NT2/D1 (cell line): Measurements from ENCODE around the gene HAUS1.
"Not testable (repeated sequence)": the region's sequence is repeated elsewhere in the genome, so short reads cannot be mapped to it uniquely, and the experiment has no call there.

Source experiments
- DNase-seq: peaks from one replicate; pipeline ENCODE4 v3.0.0-alpha.2; 2011; ENCODE audit warnings: low read depth, low spot score
- H3K27me3 ChIP-seq: 2 replicates; pipeline ENCODE4 v1.6.0; 2011; ENCODE audit warnings: mild to moderate bottlenecking; ENCODE audit not compliant: insufficient read length, insufficient read depth
- H3K36me3 ChIP-seq: 2 replicates; pipeline ENCODE4 v1.6.1; 2011; ENCODE audit warnings: mild to moderate bottlenecking, low read length, mixed read lengths; ENCODE audit not compliant: insufficient read depth, insufficient read length
- H3K4me1 ChIP-seq: 2 replicates; pipeline ENCODE4 v1.5.1; 2011; ENCODE audit not compliant: insufficient read depth, insufficient read length
- H3K4me3 ChIP-seq: 2 replicates; pipeline ENCODE4 v1.5.1; 2011; ENCODE audit warnings: low read depth; ENCODE audit not compliant: insufficient read length
- H3K9ac ChIP-seq: 2 replicates; pipeline ENCODE4 v1.6.0; 2011; ENCODE audit warnings: low read depth; ENCODE audit not compliant: insufficient read length
- H3K9me3 ChIP-seq: 2 replicates; pipeline ENCODE4 v1.5.1; 2011; ENCODE audit warnings: mild to moderate bottlenecking, low read length; ENCODE audit not compliant: insufficient read depth
- SUZ12 ChIP-seq: IDR thresholded peaks from 2 replicates; pipeline ENCODE4 v1.6.1; 2011; ENCODE audit not compliant: insufficient read length, insufficient read depth; ENCODE audit errors: extremely low read depth
- YY1 ChIP-seq: IDR thresholded peaks from 2 replicates; pipeline ENCODE4 v1.6.1; 2011; ENCODE audit not compliant: insufficient read length, insufficient read depth
- ZNF274 ChIP-seq: IDR thresholded peaks from 2 replicates; pipeline ENCODE4 v1.6.1; 2011; ENCODE audit warnings: mild to moderate bottlenecking, low read depth, low read length

HAUS1 gene

GRCh38 chr18:46072959-46073358 is 31.2 kb upstream of the HAUS1 start:
- Histone ChIP-seq H3K4me1 (no peaks in the 10 kb centered on the region), H3K4me3 (no peak overlapping the region), H3K36me3 (peaks cover 5% of the 10 kb centered on the region), H3K9me3 (no peaks in the 10 kb centered on the region), H3K9ac (no peak overlapping the region), H3K27me3 (peaks cover 27% of the 10 kb centered on the region)
- no peak for DNase-seq
- no peak for TF ChIP-seq SUZ12
- no peak for TF ChIP-seq ZNF274
- TF ChIP-seq YY1, result no peak

GRCh38 chr18:46073474-46074331 is 30.5 kb upstream of the HAUS1 start:
- Histone ChIP-seq H3K9ac (no peak overlapping the region), H3K4me3 (no peak overlapping the region), H3K9me3 (no peaks in the 10 kb centered on the region), H3K36me3 (peaks cover 5% of the 10 kb centered on the region), H3K4me1 (no peaks in the 10 kb centered on the region), H3K27me3 (peaks cover 27% of the 10 kb centered on the region)
- no peak for DNase-seq
- TF ChIP-seq SUZ12 (no peak), ZNF274 (no peak), YY1 (no peak)

- peaks cover 47% of the 10 kb centered on the region for H3K36me3 ChIP-seq
- DNase-seq, result no peak
- no peak overlapping the region for H3K4me3 ChIP-seq
- TF ChIP-seq ZNF274 (no peak), SUZ12 (no peak), YY1 (no peak)
- H3K4me1 ChIP-seq, result no peaks in the 10 kb centered on the region
- H3K9ac ChIP-seq, result no peak overlapping the region
- H3K27me3 ChIP-seq, result no peaks in the 10 kb centered on the region
- no peaks in the 10 kb centered on the region for H3K9me3 ChIP-seq
Measured at GRCh38 chr18:46079336-46079735, 24.8 kb upstream of the HAUS1 start.

- no peak for TF ChIP-seq ZNF274
- no peak for TF ChIP-seq YY1
- TF ChIP-seq SUZ12, result no peak
- Histone ChIP-seq H3K4me1 (no peaks in the 10 kb centered on the region), H3K27me3 (no peaks in the 10 kb centered on the region), H3K4me3 (no peak overlapping the region), H3K36me3 (peaks cover 55% of the 10 kb centered on the region), H3K9ac (no peak overlapping the region), H3K9me3 (no peaks in the 10 kb centered on the region)
- DNase-seq, result no peak
Measured at GRCh38 chr18:46080156-46080555, 24.0 kb upstream of the HAUS1 start.

GRCh38 chr18:46084431-46084830 is 19.8 kb upstream of the HAUS1 start:
- H3K4me1 ChIP-seq, result no peaks in the 10 kb centered on the region
- H3K9me3 ChIP-seq, result no peaks in the 10 kb centered on the region; the same call in 1 of the 2 replicates
- H3K36me3 ChIP-seq, result peaks cover 85% of the 10 kb centered on the region
- DNase-seq, result no peak
- TF ChIP-seq SUZ12 (no peak), YY1 (no peak), ZNF274 (no peak)
- no peak overlapping the region for H3K9ac ChIP-seq
- H3K27me3 ChIP-seq, result no peaks in the 10 kb centered on the region
- H3K4me3 ChIP-seq, result no peak overlapping the region

GRCh38 chr18:46088501-46088900 is 15.7 kb upstream of the HAUS1 start:
- H3K27me3 ChIP-seq, H3K9ac ChIP-seq, H3K9me3 ChIP-seq, H3K4me1 ChIP-seq, H3K4me3 ChIP-seq, DNase-seq: not testable (repeated sequence)
- H3K36me3 ChIP-seq, result peaks cover 95% of the 10 kb centered on the region

GRCh38 chr18:46095532-46095931 is 8.7 kb upstream of the HAUS1 start:
- H3K36me3 ChIP-seq, result peaks cover 55% of the 10 kb centered on the region
- DNase-seq, result no peak
- no peak for TF ChIP-seq YY1
- TF ChIP-seq ZNF274, result no peak
- TF ChIP-seq SUZ12, result no peak
- no peak overlapping the region for H3K9ac ChIP-seq
- no peaks in the 10 kb centered on the region for H3K9me3 ChIP-seq
- no peaks in the 10 kb centered on the region for H3K27me3 ChIP-seq
- no peak overlapping the region for H3K4me3 ChIP-seq
- H3K4me1 ChIP-seq, result no peaks in the 10 kb centered on the region

GRCh38 chr18:46096651-46097300 is 7.4 kb upstream of the HAUS1 start:
- no peak for DNase-seq

More at GRCh38 chr18:46096651-46097300, 7.4 kb upstream of the HAUS1 start:
- Histone ChIP-seq H3K9me3 (no peaks in the 10 kb centered on the region), H3K4me1 (no peaks in the 10 kb centered on the region), H3K27me3 (no peaks in the 10 kb centered on the region), H3K36me3 (peaks cover 42% of the 10 kb centered on the region), H3K4me3 (peak overlapping the region; percentile 76), H3K9ac (peak overlapping the region; percentile 89)
- no peak for TF ChIP-seq SUZ12
- TF ChIP-seq ZNF274, result no peak
- TF ChIP-seq YY1, result no peak
